IPS-NIHi7 (cell line): ENCODE data around the gene MRPL39.

Experiments used
- DNase-seq: peaks from one replicate; pipeline ENCODE4 v3.0.0; 2012; ENCODE audit warnings: mixed read lengths; ENCODE audit errors: extremely low spot score

The MRPL39 gene

DNA sequence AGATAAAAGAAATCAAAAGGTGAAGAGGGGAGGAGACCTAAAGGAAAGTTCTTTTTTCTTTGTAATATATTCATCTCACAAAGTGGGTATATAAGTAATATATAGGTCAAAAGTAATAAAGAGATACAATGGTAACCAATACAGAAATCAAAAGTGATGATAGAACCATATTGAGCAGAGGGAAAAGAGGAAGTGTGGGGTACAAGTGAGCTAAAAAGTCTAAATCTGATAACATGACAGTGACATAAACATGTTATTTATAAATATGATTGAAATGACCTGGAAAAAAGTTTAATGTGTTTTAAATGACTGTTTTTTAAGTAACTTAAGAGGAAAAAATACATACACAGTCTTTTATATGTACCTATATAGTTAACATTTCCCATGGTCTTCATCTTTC lies 70.5 kb downstream of the MRPL39 start:
- no peak for DNase-seq

GRCh38 chr21:25535849-25536248 lies 71.4 kb downstream of the MRPL39 start:
- no peak for DNase-seq
